HT1080 (cell line): ENCODE measurements around the gene ESRRA. TPM values are rescaled to one million over a fixed set of nuclear protein-coding genes. Genes with fewer than 3 reads are reported as not detected.

ENCODE experiments used
- DNase-seq: peaks from one replicate; pipeline ENCODE4 v3.0.0-alpha.2; 2015; ENCODE audit warnings: low read depth
- small RNA-seq: library from RNA; depleted of rRNA; stranded (forward); fragments of <200 nt; gene quantifications from one replicate; pipeline ENCODE3, GENCODE V24; 2014
- total RNA-seq: library from RNA; depleted of rRNA; stranded (reverse); fragments of >200 nt; shearing (Covaris generic); gene quantifications from 2 replicates; pipeline ENCODE4 v1.2.3, GENCODE V29; 2014; rRNA removed

Gene ESRRA
- total RNA-seq, 1 experiment from 2014 or later: 77.5 TPM

DNA sequence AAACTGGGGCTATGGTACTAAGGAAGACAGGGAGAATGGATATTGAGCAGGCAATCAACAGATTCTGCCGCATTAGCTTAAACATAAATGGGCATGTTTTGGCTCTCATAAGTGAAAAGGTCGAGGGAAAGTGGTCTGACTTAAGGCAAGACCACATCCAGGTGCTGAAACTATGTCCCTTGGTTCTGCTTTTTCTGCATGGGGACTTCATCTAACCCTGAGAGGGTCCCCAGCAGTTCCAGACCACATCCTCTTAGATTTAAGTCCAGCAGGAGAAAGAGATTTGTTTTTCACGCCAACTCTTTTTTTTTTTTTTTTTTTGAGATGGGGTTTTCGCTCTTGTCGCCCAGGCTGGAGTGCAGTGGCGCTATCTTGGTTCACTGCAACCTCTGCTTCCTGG lies 59.1 kb downstream of the ESRRA start:
- no peak for DNase-seq

- no peak for DNase-seq
Observed at GRCh38 chr11:64364911-64365310, 59.6 kb downstream of the ESRRA start.

Small RNA genes within 50 kb of the gene (small RNA-seq; reads per million reads assigned to genes)
- gene MIR7155 (not detected), gene RF00019 (not detected)

Other genes starting within 250 kb of the ESRRA start
- gene MACROD1, start 139.4 kb upstream of the ESRRA start, total RNA-seq: 19.9 and 22.5 TPM in 2 replicates
- 367 and 368 TPM in 2 replicates for gene STIP1, start 119.4 kb upstream of the ESRRA start, total RNA-seq
- gene FERMT3, start 98.8 kb upstream of the ESRRA start, total RNA-seq: 1.5 and 2.0 TPM in 2 replicates
- 37.4 and 42.7 TPM in 2 replicates for gene TRPT1, start 79.3 kb upstream of the ESRRA start, total RNA-seq
- gene NUDT22, start 79.2 kb upstream of the ESRRA start, total RNA-seq: 61.8 and 80.6 TPM in 2 replicates
- gene DNAJC4, start 75.0 kb upstream of the ESRRA start, total RNA-seq: 2.9 and 11.1 TPM in 2 replicates
- 26.7 and 71.0 TPM in 2 replicates for gene VEGFB, start 70.9 kb upstream of the ESRRA start, total RNA-seq
- 103 and 111 TPM in 2 replicates for gene FKBP2, start 64.4 kb upstream of the ESRRA start, total RNA-seq
- 614 and 695 TPM in 2 replicates for gene PPP1R14B, start 58.6 kb upstream of the ESRRA start, total RNA-seq
- 50.6 and 57.4 TPM in 2 replicates for gene PLCB3, start 54.0 kb upstream of the ESRRA start, total RNA-seq
- gene BAD, start 20.9 kb upstream of the ESRRA start, total RNA-seq: 129 and 138 TPM in 2 replicates
- gene GPR137, start 19.7 kb upstream of the ESRRA start, total RNA-seq: 26.8 and 36.7 TPM in 2 replicates
- gene KCNK4, start 14.2 kb upstream of the ESRRA start, total RNA-seq: not detected in 2 replicates
- gene CATSPERZ, start 5.2 kb upstream of the ESRRA start, total RNA-seq: 1.0 and 1.2 TPM in 2 replicates
- gene TRMT112, start 12.0 kb downstream of the ESRRA start, total RNA-seq: 471 and 628 TPM in 2 replicates
- gene PRDX5, start 12.6 kb downstream of the ESRRA start, total RNA-seq: 274 and 324 TPM in 2 replicates
- gene CCDC88B, start 34.7 kb downstream of the ESRRA start, total RNA-seq: 4.9 and 7.1 TPM in 2 replicates
- gene RPS6KA4, start 53.6 kb downstream of the ESRRA start, total RNA-seq: 86.9 and 95.7 TPM in 2 replicates